NCI-H187 (cell line): ENCODE results near the gene TMEM219.
"Not testable (repeated sequence)": the region's sequence is repeated elsewhere in the genome, so short reads cannot be mapped to it uniquely, and the experiment has no call there.

Source experiments
- DNase-seq, 2 experiments: peaks; one replicate each; lab custom pipeline; 2025; lab: John Stamatoyannopoulos, UW

Gene TMEM219

GRCh38 chr16:30011714-30012504 is 50.0 kb downstream of the TMEM219 start:
- no peak for DNase-seq

GRCh38 chr16:30012598-30012997 is 50.7 kb downstream of the TMEM219 start:
- not testable (repeated sequence) for DNase-seq

GRCh38 chr16:30015450-30015849 is 53.6 kb downstream of the TMEM219 start:
- DNase-seq, result not testable (repeated sequence)

GRCh38 chr16:30016555-30017276 is 54.8 kb downstream of the TMEM219 start:
- DNase-seq, result no peak

GRCh38 chr16:30017277-30017656 is 55.4 kb downstream of the TMEM219 start:
- DNase-seq, result no peak

- not testable (repeated sequence) for DNase-seq
These were observed 56.1 kb downstream of the TMEM219 start for GRCh38 chr16:30017937-30018336.

- no peak for DNase-seq
These were observed 56.9 kb downstream of the TMEM219 start for GRCh38 chr16:30018731-30019158.
